Measurements from ENCODE around the gene ANKFY1.
"Not testable (repeated sequence)": the region's sequence is repeated elsewhere in the genome, so short reads cannot be mapped to it uniquely, and the experiment has no call there.

The ANKFY1 gene

GRCh38 chr17:4215882-4216570 is 47.8 kb downstream of the ANKFY1 start:
- no peak for DNase-seq

- no peak for DNase-seq
Measured at GRCh38 chr17:4214157-4214556, 49.6 kb downstream of the ANKFY1 start.

DNA sequence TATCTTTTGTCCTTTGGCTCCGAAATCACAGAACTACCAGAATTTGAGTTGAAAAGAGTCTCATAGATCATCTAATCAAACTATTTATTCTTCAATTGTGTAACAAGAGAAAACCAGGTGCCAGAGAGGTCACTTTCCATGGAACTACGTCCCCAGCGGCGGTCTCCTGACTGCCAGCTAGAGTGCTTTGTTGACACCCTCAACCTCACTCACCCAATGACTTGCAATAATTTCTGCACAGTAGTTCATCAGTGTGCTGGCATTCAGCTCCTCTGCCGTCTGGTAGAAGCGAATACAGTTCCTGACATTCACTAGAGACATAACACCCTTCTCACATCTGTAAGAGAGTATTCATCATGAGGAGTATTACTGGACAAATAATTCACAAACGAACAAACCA is 54.2 kb downstream of the ANKFY1 start:
- no peak for DNase-seq

DNA sequence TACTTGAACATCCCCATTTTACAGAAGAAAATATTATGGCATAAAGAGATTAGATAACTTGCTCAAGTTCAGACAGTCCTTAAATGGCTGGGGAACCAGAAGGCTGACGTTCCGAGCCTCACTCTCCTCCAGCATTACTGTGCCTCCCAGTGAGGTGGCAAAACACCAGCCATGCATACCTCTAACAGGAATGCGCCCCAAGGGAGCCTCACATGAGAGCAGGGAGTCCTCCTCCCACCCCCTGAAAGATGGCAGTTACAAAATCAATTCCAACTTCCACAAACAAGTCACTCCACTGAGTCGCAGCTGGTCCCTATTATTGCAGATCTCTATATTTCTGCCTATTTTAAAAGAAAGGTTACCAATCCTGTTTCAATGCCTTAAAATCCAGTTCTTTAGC is 55.5 kb downstream of the ANKFY1 start:
- no peak for DNase-seq

DNA sequence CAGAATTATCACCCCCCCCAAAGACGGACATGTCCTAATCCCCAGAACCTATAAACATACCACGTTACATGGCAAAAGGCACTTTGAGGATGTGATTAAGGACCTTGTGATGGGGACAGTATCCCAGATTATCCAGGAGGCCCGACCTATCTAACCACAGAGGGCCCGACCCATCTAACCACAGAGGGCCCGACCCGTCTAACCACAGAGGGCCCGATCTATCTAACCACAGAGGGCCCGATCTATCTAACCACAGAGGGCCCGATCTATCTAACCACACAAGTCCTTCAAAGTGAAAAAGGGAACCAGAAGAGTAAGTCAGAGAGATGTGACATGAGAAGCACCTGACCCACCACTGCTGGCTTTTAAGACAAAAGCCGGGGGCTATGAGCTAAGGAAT is 56.8 kb downstream of the ANKFY1 start:
- DNase-seq: peak; percentile 77

DNA sequence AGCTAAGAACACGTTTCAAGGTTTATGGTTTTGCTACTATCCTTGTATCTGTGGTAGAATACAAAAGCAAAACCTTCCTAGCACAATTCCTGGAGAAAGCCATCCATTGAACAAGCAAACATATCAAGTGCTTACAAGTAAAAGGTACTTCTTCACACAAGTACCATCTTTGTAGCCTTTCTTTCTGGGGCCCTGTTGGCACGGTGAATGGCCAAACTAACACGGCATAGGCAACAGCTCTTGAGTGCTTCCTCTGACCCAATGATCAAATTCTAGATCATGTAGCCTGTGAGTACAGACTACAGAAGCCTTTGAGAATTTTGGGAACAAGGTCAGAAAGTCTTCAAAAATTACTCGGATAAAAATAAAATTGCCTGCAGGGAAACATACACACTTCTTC is 57.9 kb downstream of the ANKFY1 start:
- no peak for DNase-seq

DNA sequence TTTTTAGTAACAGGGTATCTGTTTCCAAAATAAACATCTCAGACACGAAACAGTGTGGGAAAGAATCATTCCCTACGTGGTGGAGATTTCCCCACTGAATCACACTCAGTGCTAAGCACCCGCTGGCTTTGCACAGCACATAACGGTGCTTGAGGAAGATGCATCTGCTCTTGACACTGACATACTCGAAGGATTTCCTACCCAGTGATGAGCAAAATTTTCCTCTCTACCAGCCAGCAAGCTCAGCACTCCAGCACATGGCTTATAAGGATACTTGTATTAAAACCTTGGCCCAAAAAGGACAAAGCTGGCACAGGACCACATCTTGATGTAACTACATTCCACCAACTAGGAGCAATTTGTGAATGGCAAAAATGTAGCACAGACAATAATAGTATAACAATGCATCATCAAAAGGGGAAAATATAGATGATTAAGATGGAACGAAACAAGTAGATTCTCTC is 59.0 kb downstream of the ANKFY1 start:
- no peak for DNase-seq

DNA sequence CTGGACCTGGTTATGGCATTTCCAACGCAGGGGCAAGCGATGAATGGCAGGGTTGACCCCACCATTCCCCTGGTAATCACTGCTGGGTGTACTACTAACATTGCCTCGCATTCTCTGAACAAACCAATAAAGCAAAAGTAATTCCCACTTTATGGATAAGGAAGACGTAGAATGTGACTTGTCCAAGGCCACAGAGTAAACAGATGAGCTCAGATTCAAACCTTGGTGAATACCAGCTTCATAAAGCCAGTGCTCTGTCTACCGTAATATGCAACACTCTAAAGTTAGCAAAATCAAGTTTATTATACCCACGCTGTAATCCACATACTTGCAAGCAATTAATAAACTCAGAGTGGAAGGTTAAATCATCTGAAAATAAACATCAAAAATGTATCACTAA is 59.6 kb downstream of the ANKFY1 start:
- no peak for DNase-seq

DNA sequence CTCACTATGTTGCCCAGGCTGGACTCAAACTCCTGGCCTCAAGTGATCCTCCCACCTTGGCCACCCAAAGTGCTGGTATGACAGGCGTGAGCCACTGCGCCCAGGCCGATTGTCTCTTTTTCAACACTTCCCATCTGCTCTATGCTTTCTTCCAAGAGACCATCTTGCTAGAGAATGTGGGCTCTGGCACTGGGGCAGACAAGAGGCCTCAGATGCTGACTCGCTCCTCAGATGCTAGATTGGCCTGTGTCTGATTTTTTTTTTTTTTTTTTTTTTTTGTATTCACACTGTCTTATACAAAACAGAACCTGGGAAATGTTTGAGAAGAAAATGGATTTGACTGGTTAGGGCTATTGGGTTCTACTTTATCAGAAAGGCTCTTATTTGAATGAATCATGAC is 62.6 kb downstream of the ANKFY1 start:
- DNase-seq: no peak

- peak; percentile 56 for DNase-seq
Measured at GRCh38 chr17:4199818-4200402, 63.9 kb downstream of the ANKFY1 start.

DNA sequence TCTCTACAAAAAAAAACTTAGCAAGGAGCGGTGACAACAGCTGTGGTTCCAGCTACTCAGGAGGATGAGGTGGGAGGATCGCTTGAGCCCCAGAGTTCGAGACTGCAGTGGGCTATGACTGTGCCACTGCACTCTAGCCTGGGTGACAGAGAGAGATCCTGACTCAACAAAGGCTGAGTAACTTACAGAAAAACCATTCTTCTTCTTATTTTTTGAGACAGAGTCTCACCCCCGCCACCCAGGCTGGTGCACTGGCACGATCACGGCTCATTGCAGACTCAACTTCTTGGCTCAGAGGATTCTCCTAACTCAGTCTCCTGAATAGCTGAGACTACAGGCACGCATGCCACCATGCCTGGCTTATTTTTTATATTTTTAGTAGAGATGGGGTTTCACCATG is 64.8 kb downstream of the ANKFY1 start:
- DNase-seq: no peak

DNA sequence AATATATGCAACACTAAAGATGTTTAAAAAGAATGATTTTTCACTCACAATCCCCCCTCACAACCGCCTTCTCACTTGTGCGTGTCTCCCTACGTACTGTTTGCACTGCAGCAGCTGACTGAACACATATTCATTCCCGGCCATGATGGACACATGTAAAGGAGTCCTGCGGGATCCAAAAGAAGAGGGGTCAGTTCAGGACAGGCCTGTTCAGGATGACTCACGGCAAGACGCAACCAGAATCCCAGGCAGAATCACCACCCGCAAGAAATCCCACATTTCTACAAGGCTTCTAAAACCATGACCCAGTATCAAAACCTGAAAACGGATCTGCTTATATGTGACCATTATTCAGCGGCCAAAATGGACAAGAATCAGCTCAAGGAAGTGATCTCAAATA is 68.5 kb downstream of the ANKFY1 start:
- no peak for DNase-seq

DNA sequence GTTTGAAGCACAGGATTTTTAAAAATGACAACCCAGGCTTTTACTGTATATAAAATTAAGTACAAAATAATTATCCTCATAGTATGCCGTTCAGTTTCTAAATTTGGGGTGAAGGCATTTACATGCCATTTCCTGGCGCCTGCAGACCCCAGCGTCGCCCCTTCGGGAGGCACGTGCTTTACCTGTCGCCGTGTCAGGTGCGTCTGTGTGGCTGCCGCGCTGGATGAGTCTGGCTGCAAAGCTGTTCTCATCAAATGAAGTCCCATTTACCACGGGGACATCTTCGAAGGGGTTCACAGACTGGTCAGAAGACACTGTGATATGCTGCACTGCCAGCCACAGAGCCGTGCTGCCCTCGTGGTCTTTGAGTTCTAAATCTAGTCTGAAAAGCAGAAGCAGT is 69.0 kb downstream of the ANKFY1 start:
- no peak for DNase-seq

DNA sequence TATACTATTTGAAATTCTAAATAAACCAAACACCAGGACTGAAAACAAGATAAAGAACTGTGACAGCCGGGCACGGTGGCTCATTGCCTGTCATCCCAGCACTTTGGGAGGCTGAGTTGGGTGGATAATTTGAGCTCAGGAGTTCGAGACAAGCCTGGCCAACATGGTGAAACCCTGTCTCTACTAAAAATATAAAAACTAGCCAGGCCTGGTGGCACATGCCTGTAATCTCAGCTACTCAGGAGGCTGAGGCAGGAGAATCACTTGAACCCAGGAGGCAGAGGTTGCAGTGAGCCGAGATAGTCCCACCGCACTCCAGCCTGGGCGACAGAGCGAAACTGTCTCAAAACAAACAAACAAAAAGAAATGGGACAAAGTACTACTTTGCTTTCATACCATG is 73.0 kb downstream of the ANKFY1 start:
- DNase-seq: not testable (repeated sequence)

DNA sequence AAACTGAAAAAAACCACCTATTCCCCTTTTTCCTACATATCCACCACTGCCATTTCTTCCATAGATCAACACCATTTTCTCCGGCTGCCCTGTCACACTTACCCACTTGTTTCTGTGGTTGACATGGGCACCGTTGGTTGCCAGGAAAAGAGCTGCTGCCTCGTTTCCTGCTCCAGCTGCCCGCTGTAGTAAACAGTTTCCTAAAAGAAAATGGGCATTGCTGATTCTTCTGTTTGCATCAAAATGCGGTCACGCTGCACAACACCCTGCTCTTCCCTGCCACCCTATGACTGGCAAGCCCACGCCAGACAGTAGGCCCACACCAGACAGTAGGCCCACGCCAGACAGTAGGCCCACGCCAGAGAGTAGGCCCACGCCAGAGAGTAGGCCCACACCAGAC is 74.5 kb downstream of the ANKFY1 start:
- no peak for DNase-seq

- no peak for DNase-seq
Measured at GRCh38 chr17:4188076-4188475, 75.7 kb downstream of the ANKFY1 start.

- no peak for DNase-seq
Measured at GRCh38 chr17:4187076-4187475, 76.7 kb downstream of the ANKFY1 start.

GRCh38 chr17:4186357-4186881 is 77.4 kb downstream of the ANKFY1 start:
- DNase-seq: no peak

GRCh38 chr17:4185656-4186055 is 78.1 kb downstream of the ANKFY1 start:
- DNase-seq: no peak

DNA sequence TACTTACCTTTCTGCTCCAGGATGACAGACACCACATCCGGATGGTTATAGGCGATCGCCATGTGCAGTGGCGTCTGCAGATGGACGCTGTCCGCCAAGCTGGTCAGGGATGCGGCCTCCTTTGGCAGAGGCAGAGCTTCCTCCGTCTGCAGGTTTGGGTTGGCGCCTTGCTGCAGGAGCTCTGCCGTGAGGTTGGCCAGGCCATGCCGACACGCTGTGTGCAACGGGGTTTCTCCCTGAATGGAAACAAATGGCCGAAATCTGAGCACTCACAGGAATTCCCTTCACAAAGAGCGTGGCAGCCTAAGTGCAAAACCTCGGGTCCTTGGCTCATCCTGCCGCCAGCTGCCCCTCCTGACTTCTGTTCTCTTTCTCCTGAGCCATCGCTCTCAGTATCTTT is 79.0 kb downstream of the ANKFY1 start:
- DNase-seq: no peak

DNA sequence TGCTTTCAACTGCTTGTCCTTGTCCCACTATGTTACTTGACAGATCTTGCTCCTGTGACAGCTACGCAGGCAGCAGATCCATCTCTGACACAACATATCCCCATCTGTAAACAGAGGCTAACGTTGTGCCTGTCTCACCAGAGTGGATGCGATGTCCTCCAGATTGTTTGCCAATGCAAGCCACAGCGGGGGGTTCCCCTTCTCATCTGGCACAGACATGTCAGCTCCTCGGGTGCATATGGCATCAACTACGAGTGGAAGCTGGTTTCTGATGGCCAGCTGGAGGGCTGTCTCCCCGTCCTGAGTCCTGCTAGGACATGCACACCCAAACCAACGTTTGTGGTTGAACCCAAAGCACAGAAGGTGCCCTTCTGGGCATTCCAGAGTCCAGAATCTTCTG is 81.7 kb downstream of the ANKFY1 start:
- DNase-seq: no peak

DNA sequence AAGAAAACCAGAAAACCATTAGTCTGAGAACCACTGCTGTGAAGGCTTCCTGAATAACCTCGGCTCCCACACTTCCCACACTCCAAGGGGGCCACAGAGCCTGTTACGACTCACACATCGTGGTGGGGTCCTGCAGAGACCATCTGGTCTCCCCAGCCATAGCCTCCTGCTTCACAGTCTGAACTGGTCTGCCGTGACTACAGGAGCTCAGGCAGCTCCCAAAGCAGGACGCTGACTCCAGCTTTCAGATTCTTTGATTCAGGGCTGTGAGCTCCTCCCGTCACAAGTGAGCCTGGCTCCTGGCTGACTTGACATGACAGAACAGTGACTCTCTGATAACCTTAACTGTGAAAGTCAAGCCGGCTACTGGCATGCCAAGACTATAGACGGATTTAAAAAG is 83.0 kb downstream of the ANKFY1 start:
- DNase-seq: no peak

DNA sequence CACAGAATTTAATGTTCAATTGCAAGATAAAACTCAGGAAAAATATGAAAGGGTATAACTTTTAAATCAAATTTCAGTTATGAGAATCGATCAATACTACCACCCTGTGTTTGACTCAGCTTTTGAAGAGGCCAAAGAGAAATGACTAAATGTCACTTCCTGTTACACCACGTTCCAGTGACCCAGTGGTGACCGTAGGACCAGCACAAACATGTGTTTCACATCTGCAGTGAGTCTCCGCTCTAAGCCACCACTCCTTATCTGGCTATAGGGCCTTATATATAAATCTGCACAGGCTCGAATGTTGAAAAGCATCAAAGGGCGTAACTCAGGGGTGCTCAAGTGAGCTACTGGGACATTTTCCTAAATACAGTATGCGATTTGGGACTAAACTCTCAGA is 84.7 kb downstream of the ANKFY1 start:
- no peak for DNase-seq

DNA sequence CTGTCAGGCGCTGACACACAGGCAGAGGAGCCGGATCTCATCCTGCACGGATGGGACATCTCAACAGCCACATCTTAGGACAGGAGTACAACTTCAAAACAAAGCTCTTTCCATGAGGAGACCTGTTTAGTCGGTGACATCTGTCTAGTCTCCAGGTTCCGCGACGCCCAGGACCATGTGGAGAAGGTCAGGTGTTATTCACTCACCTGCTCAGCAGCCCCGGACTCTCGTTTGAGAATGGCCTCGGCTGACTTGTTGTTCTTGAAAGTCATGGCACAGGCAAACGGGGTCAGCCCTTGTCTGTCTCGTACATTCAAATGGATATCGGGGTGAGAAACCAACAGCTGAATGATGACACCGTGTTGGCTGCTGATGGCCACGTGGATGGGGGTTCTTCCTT is 85.1 kb downstream of the ANKFY1 start:
- no peak for DNase-seq

- no peak for DNase-seq
Measured at GRCh38 chr17:4177806-4178205, 86.0 kb downstream of the ANKFY1 start.
